Parathyroid adenoma (tissue), 2 donors: ENCODE results near the gene GZMA.

ENCODE experiments used
- H2AFZ ChIP-seq: fragments of 300-600 bp; sonication (generic); one replicate; pipeline ENCODE4 v1.7.0; 2017; ENCODE audit warnings: antibody characterized with exemption, mild to moderate bottlenecking
- H3K27ac ChIP-seq: fragments of 300-600 bp; sonication (generic); one replicate; pipeline ENCODE4 v1.7.0; 2017
- H3K27me3 ChIP-seq: fragments of 300-600 bp; sonication (generic); one replicate; pipeline ENCODE4 v1.7.0; 2017; ENCODE audit warnings: low read length; ENCODE audit not compliant: control insufficient read depth, insufficient read depth
- H3K36me3 ChIP-seq: fragments of 300-600 bp; sonication (generic); one replicate; pipeline ENCODE4 v1.7.0; 2017; ENCODE audit warnings: low read length; ENCODE audit not compliant: control insufficient read depth, insufficient read depth
- H3K4me1 ChIP-seq: fragments of 300-600 bp; sonication (generic); one replicate; pipeline ENCODE4 v1.7.0; 2017; ENCODE audit warnings: control low read depth
- H3K4me2 ChIP-seq: fragments of 300-600 bp; sonication (generic); one replicate; pipeline ENCODE4 v1.7.0; 2017; ENCODE audit warnings: low read length
- H3K4me3 ChIP-seq: fragments of 300-600 bp; sonication (generic); one replicate; pipeline ENCODE4 v1.7.0; 2017; ENCODE audit warnings: low read depth, low read length
- H3K79me2 ChIP-seq: fragments of 300-600 bp; sonication (generic); one replicate; pipeline ENCODE4 v1.7.0; 2017; ENCODE audit warnings: control low read depth
- H3K9ac ChIP-seq: fragments of 300-600 bp; sonication (generic); one replicate; pipeline ENCODE4 v1.7.0; 2017; ENCODE audit warnings: mild to moderate bottlenecking
- H3K9me3 ChIP-seq: fragments of 300-600 bp; sonication (generic); one replicate; pipeline ENCODE4 v1.7.0; 2017; ENCODE audit warnings: low read length; ENCODE audit not compliant: control insufficient read depth
- TF ChIP-seq, protein P1 (sequence below): fragments of 300-600 bp; sonication (generic); IDR thresholded peaks from one replicate; pipeline ENCODE4 v1.7.0; 2017; ENCODE audit warnings: antibody characterized with exemption, mild to moderate bottlenecking
- donor health status: primary hyperparathyroidism.

Gene GZMA

DNA sequence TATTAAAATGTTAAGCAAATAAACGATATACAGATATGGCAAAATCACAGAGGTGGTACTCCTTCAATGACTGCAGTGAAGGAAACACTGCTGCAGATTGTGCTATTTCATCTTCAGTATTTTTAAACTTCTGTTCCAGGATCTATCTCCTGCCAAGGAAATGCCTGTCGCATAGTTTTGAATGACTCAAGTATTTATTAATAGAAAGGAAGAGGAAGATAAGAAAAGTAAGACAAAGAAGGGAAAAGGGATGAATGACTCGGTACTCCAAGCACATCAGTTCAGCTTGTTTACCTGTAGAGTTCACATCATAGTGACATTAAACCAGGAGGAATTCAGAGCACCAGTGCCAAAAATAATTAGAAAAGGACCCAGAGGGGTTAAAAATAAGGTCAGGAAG is 52.4 kb downstream of the GZMA start:
- Histone ChIP-seq H3K79me2 (no peaks in the 10 kb centered on the region), H3K4me1 (no peaks in the 10 kb centered on the region), H3K36me3 (no peaks in the 10 kb centered on the region), H3K9ac (no peak overlapping the region), H2AFZ (no peak overlapping the region), H3K4me2 (no peak overlapping the region), H3K9me3 (no peaks in the 10 kb centered on the region), H3K4me3 (no peak overlapping the region), H3K27me3 (no peaks in the 10 kb centered on the region), H3K27ac (no peak overlapping the region)
- TF ChIP-seq, protein P1, sequence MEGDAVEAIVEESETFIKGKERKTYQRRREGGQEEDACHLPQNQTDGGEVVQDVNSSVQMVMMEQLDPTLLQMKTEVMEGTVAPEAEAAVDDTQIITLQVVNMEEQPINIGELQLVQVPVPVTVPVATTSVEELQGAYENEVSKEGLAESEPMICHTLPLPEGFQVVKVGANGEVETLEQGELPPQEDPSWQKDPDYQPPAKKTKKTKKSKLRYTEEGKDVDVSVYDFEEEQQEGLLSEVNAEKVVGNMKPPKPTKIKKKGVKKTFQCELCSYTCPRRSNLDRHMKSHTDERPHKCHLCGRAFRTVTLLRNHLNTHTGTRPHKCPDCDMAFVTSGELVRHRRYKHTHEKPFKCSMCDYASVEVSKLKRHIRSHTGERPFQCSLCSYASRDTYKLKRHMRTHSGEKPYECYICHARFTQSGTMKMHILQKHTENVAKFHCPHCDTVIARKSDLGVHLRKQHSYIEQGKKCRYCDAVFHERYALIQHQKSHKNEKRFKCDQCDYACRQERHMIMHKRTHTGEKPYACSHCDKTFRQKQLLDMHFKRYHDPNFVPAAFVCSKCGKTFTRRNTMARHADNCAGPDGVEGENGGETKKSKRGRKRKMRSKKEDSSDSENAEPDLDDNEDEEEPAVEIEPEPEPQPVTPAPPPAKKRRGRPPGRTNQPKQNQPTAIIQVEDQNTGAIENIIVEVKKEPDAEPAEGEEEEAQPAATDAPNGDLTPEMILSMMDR: no peak
